Stimulated activated CD4-positive, alpha-beta T cell treated with anti-CD3 and anti-CD28 coated beads, Interleukin-4, amount 100 ng/mL, for 4 hours (primary cell): Measurements from ENCODE around the gene FEN1.
A peak's percentile ranks its signal among the peaks of the same experiment; 100 is the strongest.

Experiments used
- DNase-seq, 2 experiments: peaks; one replicate each; pipeline ENCODE4 v3.0.0-alpha.2; 2020

The FEN1 gene

DNA sequence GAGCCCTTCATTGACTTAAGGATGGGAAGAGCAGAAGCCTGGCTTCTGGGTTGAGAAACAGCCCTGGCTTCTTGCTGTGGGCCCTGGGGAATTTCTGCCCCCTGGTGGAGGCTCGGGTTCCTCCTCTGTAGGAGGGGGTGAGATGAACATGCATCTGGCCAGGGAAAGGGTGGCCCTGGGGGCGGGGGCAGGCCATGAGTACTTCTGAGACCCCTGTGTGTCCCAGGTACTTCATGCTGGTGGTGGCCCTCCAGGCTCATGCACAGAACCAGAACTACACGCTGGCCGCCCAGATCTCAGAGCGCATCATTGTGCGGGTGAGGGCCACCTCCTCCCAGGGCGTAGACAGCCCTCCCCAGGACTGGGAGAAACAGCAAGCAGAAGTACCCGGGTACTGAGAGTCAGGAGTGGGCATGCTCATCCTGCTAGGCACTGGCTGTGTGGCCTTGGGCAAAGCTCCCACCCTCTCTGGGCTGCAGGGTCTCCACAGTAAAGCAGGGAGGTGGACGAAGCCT, 16.1 kb upstream of the FEN1 start:
- DNase-seq: peak; percentile 37 to 53

DNA sequence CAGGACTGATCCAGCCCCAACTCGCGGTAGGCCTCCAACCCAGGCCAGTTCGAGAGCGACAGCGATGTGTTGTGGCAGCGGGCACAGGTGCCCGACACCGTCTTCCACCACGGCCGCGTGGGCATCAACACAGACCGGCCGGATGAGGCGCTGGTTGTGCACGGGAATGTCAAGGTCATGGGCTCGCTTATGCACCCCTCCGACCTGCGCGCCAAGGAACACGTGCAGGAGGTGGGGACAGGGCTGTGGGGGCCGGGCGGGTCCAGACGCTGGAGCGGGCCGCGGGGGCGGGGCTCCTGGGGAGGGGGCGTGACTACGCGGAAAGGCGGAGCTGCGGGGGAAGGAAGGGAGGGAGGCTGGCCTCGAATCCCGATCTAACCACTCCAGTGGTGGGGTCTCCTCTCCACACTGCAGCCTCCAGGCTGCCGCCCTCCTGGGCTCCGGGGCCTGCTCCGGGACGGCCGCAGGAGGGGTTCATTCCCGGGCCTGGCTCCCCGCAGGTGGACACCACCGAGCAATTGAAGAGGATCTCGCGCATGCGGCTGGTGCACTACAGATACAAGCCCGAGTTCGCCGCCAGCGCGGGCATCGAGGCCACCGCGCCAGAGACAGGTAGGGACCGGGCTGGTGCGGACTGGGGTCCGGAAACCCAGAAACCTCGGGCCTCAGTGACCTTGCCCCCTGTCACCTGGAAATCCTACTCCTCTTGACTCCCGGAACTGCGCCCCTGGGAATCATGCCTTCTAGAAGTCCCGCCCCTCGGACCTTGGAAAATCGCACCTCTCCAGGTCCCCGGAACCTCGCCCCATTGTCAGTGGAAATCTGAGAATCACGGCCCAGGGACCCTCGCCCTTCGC, 15.2 kb upstream of the FEN1 start:
- peak; percentile 57 to 66 for DNase-seq

DNA sequence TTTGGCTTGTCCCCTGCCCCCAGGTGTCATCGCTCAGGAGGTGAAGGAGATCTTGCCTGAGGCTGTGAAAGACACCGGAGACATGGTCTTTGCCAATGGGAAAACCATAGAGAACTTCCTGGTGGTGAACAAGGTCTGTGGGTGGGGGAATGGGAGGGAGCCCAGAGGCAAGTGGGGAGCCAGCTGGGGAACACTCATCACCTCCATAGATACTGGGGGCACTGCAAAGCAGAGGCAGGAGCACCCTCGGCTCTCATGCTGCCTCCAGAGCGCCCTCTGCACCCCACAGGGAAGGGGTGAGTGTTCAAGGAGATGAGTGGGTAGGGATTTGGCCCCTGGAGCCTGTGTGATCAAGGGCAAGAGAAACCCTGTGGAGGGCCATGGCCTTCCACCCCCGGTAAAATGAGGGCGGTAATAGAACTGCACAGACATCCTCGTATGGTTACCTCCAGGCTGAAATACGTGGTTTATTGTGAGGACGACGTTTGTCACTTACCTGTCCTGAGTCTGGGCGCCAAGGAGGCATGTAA, 14.3 kb upstream of the FEN1 start:
- DNase-seq: no peak

DNA sequence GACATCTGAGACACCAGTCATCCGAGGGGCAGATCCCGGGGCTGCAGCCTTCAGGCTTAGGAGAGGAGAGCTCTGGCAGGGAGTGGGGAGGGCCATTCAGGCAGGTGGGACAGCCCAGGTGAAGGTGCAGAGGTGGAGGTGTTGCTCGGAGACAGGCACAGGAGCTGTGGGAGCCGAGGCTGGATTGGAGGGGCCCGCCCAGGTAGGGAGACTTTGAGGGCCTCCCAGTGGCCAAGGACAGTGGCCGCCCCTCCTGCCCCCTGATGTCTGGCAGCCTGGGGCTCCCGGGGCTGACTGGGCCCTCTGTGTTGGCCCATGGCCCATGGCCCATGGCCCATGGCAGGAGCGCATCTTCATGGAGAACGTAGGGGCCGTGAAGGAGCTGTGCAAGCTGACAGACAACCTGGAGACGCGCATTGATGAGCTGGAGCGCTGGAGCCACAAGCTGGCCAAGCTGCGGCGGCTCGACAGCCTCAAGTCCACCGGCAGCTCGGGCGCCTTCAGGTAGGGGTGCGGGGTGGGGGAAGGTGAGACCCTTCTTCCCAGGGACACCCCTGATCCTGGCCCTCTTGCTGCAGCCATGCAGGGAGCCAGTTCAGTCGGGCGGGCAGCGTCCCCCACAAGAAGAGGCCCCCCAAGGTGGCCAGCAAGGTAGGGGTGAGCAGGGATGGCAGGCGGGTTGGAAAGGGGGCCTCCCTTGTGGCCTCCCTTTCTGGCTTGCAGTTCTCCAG, 13.6 kb upstream of the FEN1 start:
- DNase-seq: no peak

DNA sequence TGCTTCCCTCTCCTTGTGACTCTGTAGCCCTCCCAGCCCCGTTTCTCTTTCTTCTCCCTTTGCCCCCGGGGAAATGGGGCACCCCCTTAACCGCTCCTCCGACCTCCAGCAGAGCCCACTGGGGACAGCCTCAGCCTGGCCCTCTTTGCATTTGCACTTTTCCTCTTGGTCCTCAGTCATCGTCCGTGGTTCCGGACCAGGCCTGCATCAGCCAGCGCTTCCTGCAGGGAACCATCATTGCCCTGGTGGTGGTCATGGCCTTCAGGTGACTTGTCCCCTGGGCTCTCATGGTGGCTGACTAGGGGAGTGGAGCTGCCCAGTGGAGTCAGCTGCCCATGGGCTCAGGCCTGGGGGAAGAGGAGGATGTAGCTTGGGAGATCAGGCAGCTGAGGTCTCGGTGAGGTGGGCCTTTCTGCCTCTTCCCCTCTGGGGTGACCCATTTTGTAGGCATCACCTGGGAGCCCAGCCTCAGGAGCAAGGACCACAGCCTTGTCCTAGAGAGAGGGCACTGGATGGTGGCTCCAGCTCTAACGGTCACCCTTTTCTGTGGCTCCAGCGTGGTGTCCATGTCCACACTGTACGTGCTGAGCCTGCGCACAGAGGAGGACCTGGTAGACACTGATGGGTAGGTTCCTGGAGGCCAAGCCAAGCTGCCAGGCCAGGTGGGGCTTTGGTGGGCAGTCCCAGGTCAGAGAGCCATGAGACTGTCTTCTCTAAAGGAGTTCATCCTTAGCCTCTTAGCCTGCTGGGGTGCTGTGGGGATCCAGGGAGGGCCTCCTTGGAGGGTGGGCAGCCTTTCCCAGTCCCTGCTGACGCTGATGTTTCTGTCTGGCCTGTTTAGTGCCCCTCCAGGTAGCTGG, 12.8 kb upstream of the FEN1 start:
- no peak for DNase-seq

DNA sequence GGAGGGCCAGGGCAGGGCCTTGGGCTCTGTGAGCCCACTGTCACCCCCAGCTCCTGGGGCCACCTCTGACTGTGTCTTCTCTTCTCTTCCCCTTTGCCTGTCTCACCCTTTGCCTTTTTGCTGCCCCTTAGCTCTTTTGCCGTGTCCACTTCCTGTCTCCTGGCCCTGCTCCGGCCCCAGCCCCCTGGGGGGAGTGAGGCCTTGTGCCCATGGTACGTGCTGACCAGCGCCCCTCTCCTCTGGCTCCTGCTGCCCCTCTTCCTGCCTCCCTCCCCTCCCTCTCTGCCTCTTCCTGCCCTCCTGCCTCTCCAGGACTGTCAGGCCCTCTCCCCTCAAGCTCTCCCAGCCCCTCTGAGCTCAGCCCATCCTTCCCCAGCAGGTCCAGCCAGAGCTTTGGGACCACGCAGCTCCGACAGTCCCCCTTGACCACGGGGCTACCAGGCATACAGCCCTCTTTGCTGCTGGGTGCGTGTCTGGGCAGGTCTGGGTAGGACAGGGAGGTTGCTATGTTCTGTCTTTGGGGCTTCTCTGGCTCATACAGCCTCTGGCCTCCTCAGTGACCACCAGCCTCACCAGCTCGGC, 12.0 kb upstream of the FEN1 start:
- no peak for DNase-seq

DNA sequence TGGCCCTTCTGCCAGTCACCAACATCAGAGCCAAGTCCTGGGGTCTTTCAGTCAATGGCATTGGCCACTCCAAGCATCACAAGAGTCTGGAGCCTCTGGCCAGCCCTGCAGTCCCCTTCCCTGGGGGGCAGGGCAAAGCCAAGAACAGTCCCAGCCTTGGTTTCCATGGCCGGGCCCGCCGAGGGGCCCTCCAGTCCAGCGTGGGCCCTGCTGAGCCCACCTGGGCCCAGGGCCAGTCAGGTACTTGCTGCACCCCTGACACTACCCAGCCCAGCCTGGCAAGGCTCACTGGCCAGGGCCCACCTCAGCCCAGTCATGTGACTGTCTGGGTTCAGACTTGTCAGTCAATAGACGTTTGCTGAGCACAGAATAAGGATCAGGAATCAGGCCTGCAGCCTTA, 11.1 kb upstream of the FEN1 start:
- no peak for DNase-seq

DNA sequence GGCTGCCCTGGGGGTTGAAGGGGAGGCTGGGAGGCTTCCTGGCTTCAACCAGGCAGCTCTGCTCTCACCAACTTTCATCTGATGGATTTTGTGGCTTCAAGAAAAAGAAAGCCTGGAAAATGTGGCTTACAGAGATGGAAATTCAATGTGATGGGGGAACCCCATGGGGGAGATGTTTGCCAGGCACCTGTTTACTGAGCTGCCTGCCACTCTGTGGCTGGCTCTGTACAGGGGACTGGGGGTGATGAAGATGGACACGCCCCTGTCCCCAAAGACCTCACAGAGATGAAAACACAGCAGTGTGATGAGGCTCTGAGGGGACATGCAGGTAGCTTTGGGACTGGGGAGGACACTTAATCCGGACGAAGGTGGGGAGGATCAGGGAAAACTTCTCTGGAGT, 10.4 kb upstream of the FEN1 start:
- no peak for DNase-seq

DNA sequence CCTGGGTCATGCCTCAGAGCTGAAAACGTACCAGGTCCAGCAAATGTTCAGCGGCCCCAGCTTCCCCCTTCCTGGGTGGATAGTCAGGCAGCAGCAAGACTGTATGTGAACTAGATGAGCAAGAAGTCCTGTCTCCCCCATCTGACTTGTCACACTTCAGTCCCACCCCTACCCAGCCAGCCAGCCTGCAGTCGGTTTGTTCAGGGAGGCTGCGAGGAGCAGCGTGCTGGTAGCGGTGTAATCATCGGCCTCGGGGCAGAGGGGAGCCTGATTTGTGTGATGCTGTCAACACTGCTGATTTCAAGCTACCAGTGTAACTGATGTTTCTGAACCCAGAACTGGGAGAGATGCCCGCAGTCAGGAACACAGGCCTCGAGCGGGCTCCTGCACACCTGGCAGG, 9.9 kb upstream of the FEN1 start:
- DNase-seq: no peak

DNA sequence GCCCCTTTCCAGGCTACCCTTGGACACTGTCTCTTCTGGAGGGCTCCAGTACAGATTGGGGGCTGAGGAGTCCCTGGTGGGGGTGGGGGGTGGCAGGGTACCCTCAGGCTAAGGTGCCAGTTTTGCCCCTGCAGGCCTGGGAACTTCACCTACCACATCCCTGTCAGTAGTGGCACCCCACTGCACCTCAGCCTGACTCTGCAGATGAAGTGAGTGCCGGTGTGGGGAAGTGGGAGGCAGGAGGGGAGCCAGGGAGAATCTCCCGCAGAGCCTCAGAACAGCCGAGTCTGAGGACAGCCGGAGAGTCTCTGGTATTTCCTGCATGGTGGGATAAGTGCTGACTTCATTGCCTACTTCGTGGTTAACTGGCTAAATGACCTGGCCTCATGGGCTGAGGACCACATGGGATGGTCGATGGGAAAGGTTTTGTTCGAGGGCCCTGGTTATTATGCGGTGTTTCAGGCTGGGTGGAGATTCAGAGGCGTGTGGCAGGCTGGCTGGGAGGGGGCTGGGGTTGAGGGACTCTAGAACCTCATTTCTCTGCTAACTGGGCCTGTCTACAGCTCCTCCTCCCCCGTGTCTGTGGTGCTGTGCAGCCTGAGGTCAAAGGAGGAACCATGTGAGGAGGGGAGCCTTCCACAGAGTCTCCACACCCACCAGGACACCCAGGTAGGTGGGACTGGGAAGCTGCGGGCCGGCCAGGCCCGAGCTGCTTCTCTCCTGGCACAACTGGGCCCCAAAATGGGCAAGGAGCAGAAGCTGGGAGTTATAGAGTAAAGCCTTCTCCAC, 8.8 kb upstream of the FEN1 start:
- no peak for DNase-seq

DNA sequence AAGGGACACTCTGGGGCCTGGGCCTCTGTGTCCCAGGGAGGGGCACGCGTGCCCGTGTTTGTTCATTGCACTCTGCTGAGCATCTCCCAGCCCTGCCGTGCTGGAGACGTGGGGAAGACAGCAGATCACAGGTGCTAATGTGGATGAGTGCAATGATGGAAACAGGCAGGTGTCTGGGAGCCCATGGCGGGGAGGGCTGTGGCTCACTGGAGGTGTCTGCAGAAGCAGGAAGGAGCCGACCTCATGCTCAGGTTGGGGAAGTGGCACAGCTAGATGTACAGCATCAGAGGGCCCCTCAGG, 8.3 kb upstream of the FEN1 start:
- no peak for DNase-seq

DNA sequence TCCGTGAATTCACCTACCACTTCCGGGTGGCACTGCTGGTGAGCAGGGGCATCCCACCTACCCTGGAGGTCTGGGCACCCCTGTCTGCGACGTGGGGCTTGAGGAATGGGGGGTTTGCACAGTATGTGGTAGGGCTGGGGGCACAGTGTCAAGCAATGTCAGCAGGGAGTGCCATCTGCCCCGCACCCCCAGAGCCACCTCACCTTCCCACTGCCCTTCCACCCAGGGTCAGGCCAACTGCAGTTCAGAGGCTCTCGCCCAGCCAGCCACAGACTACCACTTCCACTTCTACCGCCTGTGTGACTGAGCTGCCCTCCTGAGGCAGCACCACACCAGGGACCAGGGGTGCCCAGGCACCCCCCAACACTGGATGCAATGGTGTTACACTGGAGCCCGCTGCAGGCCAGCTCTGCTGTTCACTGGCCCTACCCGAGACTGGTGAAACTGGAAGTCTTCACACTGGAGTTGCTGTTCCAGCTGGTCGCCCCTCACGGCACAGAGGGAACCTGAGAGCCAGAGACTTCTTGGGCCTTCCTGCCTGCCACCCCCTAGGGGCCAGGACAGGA, 6.8 kb upstream of the FEN1 start:
- DNase-seq: no peak

DNA sequence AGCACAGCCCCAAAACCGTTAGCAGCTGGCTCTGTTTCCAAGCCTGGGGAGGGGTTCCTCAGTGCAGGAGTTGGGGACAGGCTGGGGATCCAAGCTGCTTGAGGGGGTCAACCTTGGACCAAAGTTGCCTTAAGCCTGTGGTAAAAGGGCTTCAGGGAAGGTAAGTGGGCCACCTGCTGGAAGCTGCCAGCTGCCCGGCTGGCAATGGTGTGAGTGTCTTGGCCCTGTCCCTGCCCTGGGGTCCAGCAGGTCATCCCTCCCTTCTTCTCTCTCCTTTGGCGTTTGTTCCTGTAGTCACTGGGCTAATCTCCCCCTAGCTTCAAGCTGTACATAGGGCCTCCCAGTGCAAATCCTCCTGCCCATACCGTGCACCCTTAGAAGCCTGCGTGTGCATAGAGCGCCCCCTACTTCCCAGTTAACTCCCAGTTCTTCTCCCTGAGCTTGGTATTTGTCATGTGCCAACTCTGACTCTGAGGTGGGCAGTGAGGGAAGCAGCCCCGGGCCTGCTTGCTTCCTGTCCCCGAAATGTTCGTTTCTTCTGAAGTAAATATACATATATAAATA, 4.7 kb upstream of the FEN1 start:
- no peak for DNase-seq

DNA sequence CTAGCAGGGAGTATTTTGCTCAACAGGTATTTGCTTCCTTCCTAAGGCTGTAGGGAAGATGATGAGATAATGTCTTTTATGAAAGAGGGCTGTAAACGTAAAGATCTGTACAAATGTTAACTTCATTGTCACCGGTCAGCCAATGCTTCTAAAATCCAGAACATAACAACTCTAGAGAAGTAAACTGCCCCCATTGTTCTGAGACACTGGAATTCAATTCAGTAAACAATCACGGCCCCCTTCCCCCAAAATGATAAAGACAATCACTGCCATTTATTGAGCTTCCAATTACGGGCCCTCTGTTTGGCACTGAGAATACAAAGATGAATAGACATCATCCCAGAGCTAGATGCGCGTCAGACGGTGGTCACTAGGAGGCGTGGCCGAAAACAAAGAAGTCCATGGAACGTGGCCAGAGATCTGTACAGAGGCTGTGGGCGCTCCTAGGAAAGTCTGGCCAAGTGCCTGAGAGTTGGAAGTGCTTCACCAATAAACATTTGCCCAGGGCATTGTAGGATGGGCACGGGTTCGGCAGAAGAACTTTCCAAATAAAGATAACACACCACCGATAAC, 888 bp upstream of the FEN1 start:
- DNase-seq: no peak

DNA sequence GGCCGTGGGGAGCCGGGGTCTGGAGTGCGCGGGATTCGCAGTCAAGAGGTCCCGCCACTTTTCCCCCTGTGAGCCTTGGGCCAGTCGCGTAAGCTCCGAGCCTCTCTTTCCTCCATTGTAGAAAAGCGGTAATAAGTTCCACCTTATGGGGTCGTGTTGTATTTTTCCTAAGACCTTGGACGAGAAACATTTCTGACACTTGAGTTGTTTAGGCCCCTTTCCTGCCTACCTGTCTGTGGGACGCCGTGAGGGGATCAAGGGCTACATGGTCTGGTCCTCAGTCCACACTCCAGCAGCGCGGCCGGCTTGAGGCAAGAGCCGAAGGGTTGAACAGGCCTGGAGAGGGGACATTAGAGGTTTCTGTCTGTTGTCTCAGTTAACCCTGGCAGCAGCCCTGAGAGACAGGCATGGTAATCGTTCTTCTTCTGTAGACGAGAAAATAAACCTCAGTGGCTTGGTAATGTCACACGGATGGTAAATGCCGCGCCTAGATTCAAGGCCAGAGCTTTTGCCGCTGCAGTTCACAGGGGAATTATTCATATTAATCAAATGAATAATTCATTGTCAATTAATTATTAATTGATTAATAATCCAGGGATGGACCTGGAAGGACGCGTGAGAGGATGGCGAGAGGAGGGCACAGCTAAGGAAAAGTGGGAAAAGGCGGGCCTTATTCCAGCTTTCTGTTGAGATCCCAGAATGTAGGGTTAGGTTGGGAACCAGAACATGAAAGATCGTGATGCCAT, 545 bp downstream of the FEN1 start:
- DNase-seq: no peak

DNA sequence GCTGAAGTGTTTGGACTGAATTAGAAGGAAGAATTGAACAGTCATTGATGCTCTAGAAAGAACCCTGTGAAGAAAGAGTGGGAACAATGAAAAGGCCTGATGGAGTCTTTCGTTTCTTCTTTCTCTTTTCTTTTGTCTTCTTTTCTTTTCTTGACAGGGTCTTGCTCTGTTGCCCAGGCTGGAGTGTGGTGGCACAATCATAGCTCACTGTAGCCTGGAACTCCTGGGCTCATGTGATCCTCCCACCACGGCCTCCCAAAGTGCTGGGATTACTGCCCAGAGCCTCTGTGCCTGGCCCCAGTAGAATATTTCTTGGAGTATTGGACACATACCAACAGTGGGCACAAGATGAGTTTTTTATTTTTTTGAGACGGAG, 1.1 kb downstream of the FEN1 start:
- no peak for DNase-seq

DNA sequence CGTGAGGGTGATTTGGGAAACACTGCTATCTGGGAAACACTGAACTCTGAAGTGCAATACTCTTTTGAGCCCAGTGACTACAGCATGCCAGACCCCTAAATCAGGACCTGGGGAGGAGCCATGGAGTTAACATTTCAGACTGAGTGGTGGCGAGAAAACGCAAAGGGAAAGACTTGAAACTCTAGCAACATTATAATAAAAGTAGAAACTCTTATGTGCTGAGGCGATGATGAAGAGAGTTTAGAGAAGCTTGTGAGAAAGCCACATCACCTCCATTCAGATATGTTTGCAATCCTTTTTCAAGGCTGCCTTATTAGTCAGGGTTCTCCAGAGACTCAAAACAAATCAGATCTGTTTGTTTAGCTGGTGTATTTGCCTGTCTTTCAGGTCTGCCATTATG, 1.9 kb downstream of the FEN1 start:
- DNase-seq: no peak

DNA sequence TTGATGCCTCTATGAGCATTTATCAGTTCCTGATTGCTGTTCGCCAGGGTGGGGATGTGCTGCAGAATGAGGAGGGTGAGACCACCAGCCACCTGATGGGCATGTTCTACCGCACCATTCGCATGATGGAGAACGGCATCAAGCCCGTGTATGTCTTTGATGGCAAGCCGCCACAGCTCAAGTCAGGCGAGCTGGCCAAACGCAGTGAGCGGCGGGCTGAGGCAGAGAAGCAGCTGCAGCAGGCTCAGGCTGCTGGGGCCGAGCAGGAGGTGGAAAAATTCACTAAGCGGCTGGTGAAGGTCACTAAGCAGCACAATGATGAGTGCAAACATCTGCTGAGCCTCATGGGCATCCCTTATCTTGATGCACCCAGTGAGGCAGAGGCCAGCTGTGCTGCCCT, 2.7 kb downstream of the FEN1 start:
- no peak for DNase-seq

DNA sequence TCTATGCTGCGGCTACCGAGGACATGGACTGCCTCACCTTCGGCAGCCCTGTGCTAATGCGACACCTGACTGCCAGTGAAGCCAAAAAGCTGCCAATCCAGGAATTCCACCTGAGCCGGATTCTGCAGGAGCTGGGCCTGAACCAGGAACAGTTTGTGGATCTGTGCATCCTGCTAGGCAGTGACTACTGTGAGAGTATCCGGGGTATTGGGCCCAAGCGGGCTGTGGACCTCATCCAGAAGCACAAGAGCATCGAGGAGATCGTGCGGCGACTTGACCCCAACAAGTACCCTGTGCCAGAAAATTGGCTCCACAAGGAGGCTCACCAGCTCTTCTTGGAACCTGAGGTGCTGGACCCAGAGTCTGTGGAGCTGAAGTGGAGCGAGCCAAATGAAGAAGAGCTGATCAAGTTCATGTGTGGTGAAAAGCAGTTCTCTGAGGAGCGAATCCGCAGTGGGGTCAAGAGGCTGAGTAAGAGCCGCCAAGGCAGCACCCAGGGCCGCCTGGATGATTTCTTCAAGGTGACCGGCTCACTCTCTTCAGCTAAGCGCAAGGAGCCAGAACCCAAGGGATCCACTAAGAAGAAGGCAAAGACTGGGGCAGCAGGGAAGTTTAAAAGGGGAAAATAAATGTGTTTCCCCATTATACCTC, 3.3 kb downstream of the FEN1 start:
- DNase-seq: no peak
